Stomach (tissue), 9 donors: ENCODE measurements around the gene COBL. TPM values are rescaled to one million over a fixed set of nuclear protein-coding genes. Genes with fewer than 3 reads are reported as not detected.

Experiments used
- DNase-seq, 2 donors: peaks; one replicate each; pipeline versions ENCODE4 v3.0.0 to v3.0.0-alpha.2; 2013 to 2019
- H3K27ac ChIP-seq, 5 donors: fragments of 200-600 bp in 4 of 5; sonication (generic) in 4 of 5; one replicate each; pipeline ENCODE4 v1.5.1; 2013 to 2019; ENCODE audit warnings: mild to moderate bottlenecking in 1 of 5, moderate library complexity in 1 of 5
- H3K27me3 ChIP-seq, 3 donors: fragments of 200-600 bp; sonication (generic); one replicate each; pipeline ENCODE4 v1.5.1; 2017 to 2019; ENCODE audit warnings: mixed run types in 1 of 3
- H3K36me3 ChIP-seq, 4 donors: fragments of 200-600 bp; sonication (generic); 1 replicate in 3 of 4; 2 replicates in 1 of 4; pipeline ENCODE4 v1.5.1; 2016 to 2019
- H3K4me1 ChIP-seq, 4 donors: fragments of 200-600 bp; sonication (generic); one replicate each; pipeline ENCODE4 v1.5.1; 2016 to 2019
- H3K4me3 ChIP-seq, 4 donors: fragments of 200-600 bp; sonication (generic) in 3 of 4; one replicate each; pipeline ENCODE4 v1.5.1; 2016 to 2019; ENCODE audit warnings: mild to moderate bottlenecking in 1 of 4
- H3K9me3 ChIP-seq, 4 donors: fragments of 200-600 bp; sonication (generic); one replicate each; pipeline ENCODE4 v1.5.1; 2016 to 2019
- EP300 ChIP-seq: sonication (generic); formaldehyde crosslinking; IDR thresholded peaks from one replicate; pipeline ENCODE4 v1.6.1; 2017; ENCODE audit warnings: antibody characterized with exemption
- POLR2A ChIP-seq, 4 donors: fragments of 450-650 bp; IDR thresholded peaks; one replicate each; pipeline ENCODE4 v1.6.1; 2016; ENCODE audit warnings: antibody characterized with exemption in 4 of 4, control low read depth in 2 of 4, mild to moderate bottlenecking in 1 of 4, moderate library complexity in 1 of 4
- POLR2AphosphoS5 ChIP-seq, 3 donors: sonication (generic); formaldehyde crosslinking; IDR thresholded peaks; one replicate each; pipeline ENCODE4 v1.6.1; 2016; ENCODE audit warnings: antibody characterized with exemption in 3 of 3
- WGBS, 5 donors: extraction: QIAGEN DNeasy Blood & Tissue Kit in 3 of 5; methylation state at CpG; one replicate each; pipeline versions ENCODE4 v1.1.5 to v1.1.7; 2013 to 2018; 5-methylcytosine and 5-hydroxymethylcytosine counted together
- intact Hi-C: fragments of 100-400 bp; cut with DNase I; formaldehyde crosslinking; loops from one replicate; pipeline ENCODE4 v1.15.1; 2023; ENCODE audit warnings: low total_unique reads
- polyA plus RNA-seq, 3 donors: library from polyadenylated mRNA; stranded (reverse); fragments of 200-250 nt; gene quantifications; one replicate each; pipeline ENCODE4 v1.2.3, GENCODE V29; 2013
- total RNA-seq, 5 donors: library from RNA; depleted of rRNA; stranded (reverse); fragments of >200 nt; gene quantifications; one replicate each; pipeline versions ENCODE4 v1.1.0 to v1.2.3, GENCODE V29; 2014 to 2016
- TF ChIP-seq, protein P1 (sequence below), 7 experiments: fragments of 450-650 bp in 4 of 7; fragments of 200-600 bp in 3 of 7; sonication (generic) in 3 of 7; IDR thresholded peaks; one replicate each; pipeline ENCODE4 v1.5.1; 2016 to 2019; ENCODE audit warnings: antibody characterized with exemption in 7 of 7, control low read depth in 2 of 7, mild to moderate bottlenecking in 1 of 7
- donor health status: healthy with polysubstance abuse.
- donor health status: Bipolar disorder and iron deficiency.
- donor health status: healthy.

COBL gene
- total and polyA plus RNA-seq, 8 donors: 4.9 to 79.9 (median 16.0) TPM

DNA sequence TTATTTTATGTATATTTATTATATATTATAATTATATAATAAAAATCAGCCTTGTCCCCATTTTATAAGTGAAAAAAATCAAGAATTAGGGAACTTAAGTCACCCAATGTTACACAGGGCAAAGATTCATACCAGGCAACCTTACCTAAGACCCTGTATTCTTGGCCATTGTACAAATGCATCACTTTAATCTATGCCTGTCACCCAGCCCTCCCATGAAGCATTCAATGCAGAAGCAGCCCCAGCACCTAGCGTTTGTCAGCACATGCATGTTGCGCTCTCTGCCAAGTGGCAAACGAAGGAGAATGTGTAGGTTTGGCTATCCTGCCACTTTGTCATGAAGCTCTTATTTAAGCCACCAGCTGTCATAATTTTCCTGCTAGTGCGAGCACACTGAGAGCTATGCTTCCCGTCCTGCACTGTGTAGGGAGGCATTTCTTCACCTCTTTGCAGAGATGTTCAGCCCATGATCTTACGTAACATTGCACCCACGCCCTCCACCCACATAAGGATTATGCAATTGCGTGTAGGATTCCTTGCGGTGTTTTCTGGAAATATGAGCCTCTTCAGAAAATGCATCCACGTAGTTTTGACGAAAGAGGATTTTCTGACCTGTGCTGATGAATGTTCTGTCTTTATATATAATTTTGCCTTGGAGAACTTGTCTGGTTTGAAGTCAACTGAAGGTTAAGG, 7.7 kb upstream of the COBL start:
- DNase-seq: no peak
- Histone ChIP-seq H3K27me3 (no peaks in the 10 kb centered on the region), H3K27ac (no peak overlapping the region), H3K36me3 (no peaks in the 10 kb centered on the region), H3K9me3 (no peaks in the 10 kb centered on the region), H3K4me1 (no peaks in the 10 kb centered on the region), H3K4me3 (no peak overlapping the region)
- intact Hi-C loops: no loop called here
- TF ChIP-seq, protein P1, sequence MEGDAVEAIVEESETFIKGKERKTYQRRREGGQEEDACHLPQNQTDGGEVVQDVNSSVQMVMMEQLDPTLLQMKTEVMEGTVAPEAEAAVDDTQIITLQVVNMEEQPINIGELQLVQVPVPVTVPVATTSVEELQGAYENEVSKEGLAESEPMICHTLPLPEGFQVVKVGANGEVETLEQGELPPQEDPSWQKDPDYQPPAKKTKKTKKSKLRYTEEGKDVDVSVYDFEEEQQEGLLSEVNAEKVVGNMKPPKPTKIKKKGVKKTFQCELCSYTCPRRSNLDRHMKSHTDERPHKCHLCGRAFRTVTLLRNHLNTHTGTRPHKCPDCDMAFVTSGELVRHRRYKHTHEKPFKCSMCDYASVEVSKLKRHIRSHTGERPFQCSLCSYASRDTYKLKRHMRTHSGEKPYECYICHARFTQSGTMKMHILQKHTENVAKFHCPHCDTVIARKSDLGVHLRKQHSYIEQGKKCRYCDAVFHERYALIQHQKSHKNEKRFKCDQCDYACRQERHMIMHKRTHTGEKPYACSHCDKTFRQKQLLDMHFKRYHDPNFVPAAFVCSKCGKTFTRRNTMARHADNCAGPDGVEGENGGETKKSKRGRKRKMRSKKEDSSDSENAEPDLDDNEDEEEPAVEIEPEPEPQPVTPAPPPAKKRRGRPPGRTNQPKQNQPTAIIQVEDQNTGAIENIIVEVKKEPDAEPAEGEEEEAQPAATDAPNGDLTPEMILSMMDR (IDR thresholded peaks at IDR 0.05): no peak
- WGBS, 5 donors: 80 to 95% (median 85%) methylated on average over 11 of the region's 11 CpGs

DNA sequence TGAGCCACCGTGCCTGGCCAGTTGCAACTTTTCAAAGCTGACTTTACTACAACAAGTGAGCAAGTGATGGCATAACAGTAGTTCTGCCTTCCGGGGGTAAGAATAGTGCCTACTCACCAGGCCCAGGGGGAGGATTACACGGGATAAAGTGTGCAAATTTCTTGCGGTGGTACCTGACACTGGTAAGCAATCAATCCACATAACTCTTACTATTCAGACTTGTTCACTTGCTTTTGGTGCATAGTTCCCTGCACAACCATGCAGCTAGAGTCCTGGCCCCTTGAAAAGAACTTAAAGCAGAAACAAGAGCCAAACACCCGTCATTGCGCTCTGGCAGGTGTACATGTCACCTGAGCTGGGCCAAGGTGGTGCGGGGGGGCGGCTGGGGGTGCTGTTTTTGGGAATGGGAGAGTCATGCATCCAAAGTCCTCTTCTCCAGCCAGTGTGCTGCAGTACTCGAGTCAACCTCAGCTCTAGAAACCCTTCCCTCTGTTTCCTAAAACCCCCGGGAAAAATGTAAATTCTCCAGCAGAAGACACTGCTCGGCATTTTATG, 5.4 kb upstream of the COBL start:
- no peak for DNase-seq
- WGBS, 5 donors: 83 to 87% (median 84%) methylated on average over 9 to 11 of the region's 11 CpGs
- intact Hi-C loops: no loop called here
- no peak overlapping the region for H3K27ac ChIP-seq
- no peak for TF ChIP-seq POLR2AphosphoS5 (IDR thresholded peaks at IDR 0.05)
- TF ChIP-seq, protein P1 (IDR thresholded peaks at IDR 0.05): no peak
- no peak for TF ChIP-seq POLR2A (IDR thresholded peaks at IDR 0.05)
- no peak for TF ChIP-seq EP300
- H3K27me3 ChIP-seq: peaks cover 0 to 9% (median 4%) of the 10 kb centered on the region in 3 donors
- no peak overlapping the region for H3K4me3 ChIP-seq
- peaks cover 0 to 20% (median 6%) of the 10 kb centered on the region in 4 donors for H3K4me1 ChIP-seq
- H3K36me3 ChIP-seq: no peaks in the 10 kb centered on the region
- H3K9me3 ChIP-seq: no peaks in the 10 kb centered on the region

DNA sequence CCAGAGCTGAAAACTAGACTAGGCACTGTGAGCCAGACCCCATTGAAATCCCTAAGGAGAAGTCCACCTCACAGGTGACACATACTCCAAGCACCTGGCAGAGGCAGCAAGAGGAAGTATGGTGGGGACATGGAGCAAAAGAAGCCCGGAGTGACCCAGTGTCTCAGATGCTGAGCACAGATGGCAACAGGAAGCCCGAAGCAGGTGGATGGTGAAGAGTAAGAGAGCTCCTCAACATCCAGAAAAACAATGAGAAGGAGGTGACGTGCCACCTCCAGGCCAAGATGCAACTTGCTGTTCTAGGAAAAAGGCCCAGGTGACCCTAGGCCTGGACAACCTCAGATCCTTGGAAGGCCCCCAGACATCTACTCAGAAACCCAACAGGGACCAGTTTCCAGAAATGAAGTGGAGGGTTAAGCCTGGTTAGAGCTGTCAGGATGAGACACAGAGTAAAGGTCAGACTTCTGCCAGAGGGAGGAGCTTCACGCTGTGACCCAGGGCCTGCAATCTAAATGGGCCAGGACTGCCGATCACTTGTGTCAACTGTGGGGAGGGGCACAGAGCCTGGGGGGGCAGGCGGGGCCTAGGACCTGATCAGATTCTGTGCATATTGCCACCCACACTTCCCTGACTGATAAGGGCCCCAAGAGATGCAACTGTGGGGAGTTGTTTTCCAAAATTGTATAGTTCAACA, 2.4 kb upstream of the COBL start:
- H3K4me1 ChIP-seq: peaks cover 6 to 45% (median 25%) of the 10 kb centered on the region in 4 donors
- no peak for DNase-seq
- intact Hi-C loops: no loop called here
- H3K27me3 ChIP-seq: peaks cover 0 to 25% (median 13%) of the 10 kb centered on the region in 3 donors
- no peak overlapping the region for H3K4me3 ChIP-seq
- TF ChIP-seq POLR2A (IDR thresholded peaks at IDR 0.05) (no peak), POLR2AphosphoS5 (IDR thresholded peaks at IDR 0.05) (no peak), EP300 (no peak)
- TF ChIP-seq, protein P1 (IDR thresholded peaks at IDR 0.05): no peak
- no peaks in the 10 kb centered on the region for H3K36me3 ChIP-seq
- 54 to 69% (median 64%) methylated on average over 6 of the region's 6 CpGs for WGBS, 5 donors
- no peaks in the 10 kb centered on the region for H3K9me3 ChIP-seq
- H3K27ac ChIP-seq: peak overlapping the region in 2 of 5 donors; percentile 2 to 23

DNA sequence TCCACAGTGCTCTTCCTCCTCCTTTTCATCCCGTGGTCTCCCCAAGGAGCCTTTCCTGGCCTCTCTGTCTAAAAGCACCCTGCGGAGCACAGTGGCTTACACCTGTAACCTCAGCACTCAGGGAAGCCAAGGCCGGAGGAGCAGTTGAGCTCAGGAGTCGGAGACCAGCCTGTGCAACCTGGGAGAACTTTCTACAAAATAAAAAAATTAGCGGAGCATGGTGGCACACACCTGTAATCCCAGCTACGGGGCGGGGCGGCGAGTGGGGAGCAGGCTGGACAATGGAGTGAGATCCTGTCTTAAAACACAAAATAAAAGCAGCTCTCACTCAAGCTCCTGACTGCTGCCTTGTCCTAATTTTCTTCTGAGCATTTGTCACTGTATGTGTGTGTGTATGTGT, 1.4 kb upstream of the COBL start:
- intact Hi-C loops: no loop called here
- peak overlapping the region in 4 of 5 donors; percentile 90 to 94 (median 92) for H3K27ac ChIP-seq
- peaks cover 6 to 56% (median 30%) of the 10 kb centered on the region in 4 donors for H3K4me1 ChIP-seq
- DNase-seq: no peak
- no peaks in the 10 kb centered on the region for H3K36me3 ChIP-seq
- peaks cover 0 to 25% (median 13%) of the 10 kb centered on the region in 3 donors for H3K27me3 ChIP-seq
- no peak for TF ChIP-seq POLR2A (IDR thresholded peaks at IDR 0.05)
- no peak for TF ChIP-seq POLR2AphosphoS5 (IDR thresholded peaks at IDR 0.05)
- TF ChIP-seq EP300: no peak
- TF ChIP-seq, protein P1 (IDR thresholded peaks at IDR 0.05): no peak
- H3K4me3 ChIP-seq: peak overlapping the region in 3 of 4 donors; percentile 58 to 72 (median 63)
- 80 to 86% (median 82%) methylated on average over 8 to 9 of the region's 9 CpGs for WGBS, 5 donors
- H3K9me3 ChIP-seq: no peaks in the 10 kb centered on the region
